ENCODE results near the gene RNF44.

- no peak for TF ChIP-seq EZH2phosphoT487 (IDR thresholded peaks at IDR 0.05)
- no peak for TF ChIP-seq CTCF (IDR thresholded peaks at IDR 0.05)
- TF ChIP-seq EZH2 (IDR thresholded peaks at IDR 0.05): no peak
Measured at GRCh38 chr5:176557846-176558245, 20.6 kb upstream of the RNF44 start.

Data from neural progenitor cell (in vitro differentiated cells).